Measurements from ENCODE around the gene DYSF.

Gene DYSF

DNA sequence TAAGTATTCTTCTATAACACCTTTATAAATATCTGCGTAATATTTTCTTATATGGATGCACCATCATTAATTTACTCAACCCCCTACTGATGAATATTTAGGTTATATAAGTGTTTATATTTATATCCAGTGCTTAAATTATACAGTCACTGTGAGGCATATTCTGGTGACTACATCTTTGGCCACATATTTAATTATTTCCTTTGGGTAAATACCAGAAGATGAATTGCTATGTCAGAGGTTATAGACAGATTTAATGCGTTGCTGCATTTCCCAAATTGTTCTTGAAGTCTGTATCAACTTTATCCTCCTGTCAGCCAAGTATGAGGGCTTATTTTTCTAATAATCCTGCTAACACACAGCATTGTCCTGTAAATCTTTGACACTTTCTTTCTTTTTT, 18.7 kb downstream of the DYSF start:
- TF ChIP-seq POLR2AphosphoS5 (IDR thresholded peaks at IDR 0.05; ENCODE audit: borderline replicate concordance, low read depth, low read length) (no peak), EZH2 (IDR thresholded peaks at IDR 0.05) (no peak), FOXP2 (optimal IDR thresholded peaks at IDR 0.05; ENCODE audit: control extremely low read depth, extremely low read length, insufficient read depth) (no peak)

GRCh38 chr2:71473346-71474031, 20.1 kb downstream of the DYSF start:
- H3K27ac ChIP-seq: no peak overlapping the region
- no peak for TF ChIP-seq POLR2AphosphoS5 (IDR thresholded peaks at IDR 0.05; ENCODE audit: borderline replicate concordance, low read depth, low read length)
- no peak for TF ChIP-seq EZH2 (IDR thresholded peaks at IDR 0.05)
- TF ChIP-seq FOXP2 (optimal IDR thresholded peaks at IDR 0.05; ENCODE audit: control extremely low read depth, extremely low read length, insufficient read depth): no peak
- no peaks in the 10 kb centered on the region for H3K36me3 ChIP-seq (ENCODE audit: insufficient read depth, low read length)

More for the DNA sequence above, 18.7 kb downstream of the DYSF start:
- DNase-seq (ENCODE audit: low read depth, low spot score): no peak
- Histone ChIP-seq H3K4me3 (no peak overlapping the region), H3K36me3 (ENCODE audit: insufficient read depth, low read length) (no peaks in the 10 kb centered on the region), H3K9ac (ENCODE audit: insufficient read length) (no peak overlapping the region), H3K9me3 (ENCODE audit: low read depth, low read length) (no peaks in the 10 kb centered on the region), H3K27ac (no peak overlapping the region)

DNA sequence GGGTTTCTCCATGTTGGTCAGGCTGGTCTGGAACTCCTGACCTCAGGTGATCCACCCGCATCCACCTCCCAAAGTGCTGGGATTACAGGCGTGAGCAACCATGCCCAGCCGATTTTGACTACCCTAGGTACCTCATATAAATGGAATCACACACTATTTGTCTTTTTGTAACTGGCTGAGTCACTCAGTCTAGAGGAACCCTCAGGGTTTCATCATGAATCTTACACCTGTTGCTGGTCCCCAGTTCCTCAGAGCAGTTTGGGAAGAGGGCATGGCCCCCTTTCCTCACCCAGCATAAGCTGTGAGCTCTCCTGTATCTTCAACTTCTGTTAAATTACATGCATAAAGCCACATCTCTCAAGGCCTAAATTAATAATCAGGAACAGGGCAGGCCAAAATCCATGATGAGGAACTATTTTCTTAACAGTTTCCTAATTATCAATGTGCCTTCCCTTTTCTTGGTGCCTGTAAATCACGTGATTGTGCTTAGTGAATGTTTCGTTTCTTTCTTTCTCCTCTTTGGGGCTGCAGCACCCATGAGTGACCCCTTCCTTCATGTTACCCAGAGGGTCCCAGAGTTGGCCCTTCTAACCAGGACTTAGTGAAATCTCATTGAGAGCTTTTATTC, 20.9 kb downstream of the DYSF start:
- TF ChIP-seq FOXP2 (optimal IDR thresholded peaks at IDR 0.05; ENCODE audit: control extremely low read depth, extremely low read length, insufficient read depth) (no peak), EZH2 (IDR thresholded peaks at IDR 0.05) (no peak), POLR2AphosphoS5 (IDR thresholded peaks at IDR 0.05; ENCODE audit: borderline replicate concordance, low read depth, low read length) (no peak)
- Histone ChIP-seq H3K36me3 (ENCODE audit: insufficient read depth, low read length) (no peaks in the 10 kb centered on the region), H3K4me3 (no peak overlapping the region), H3K9ac (ENCODE audit: insufficient read length) (no peak overlapping the region), H3K9me3 (ENCODE audit: low read depth, low read length) (no peaks in the 10 kb centered on the region), H3K27ac (no peak overlapping the region)
- no peak for DNase-seq (ENCODE audit: low read depth, low spot score)

More at GRCh38 chr2:71473346-71474031, 20.1 kb downstream of the DYSF start:
- Histone ChIP-seq H3K9me3 (ENCODE audit: low read depth, low read length) (no peaks in the 10 kb centered on the region), H3K4me3 (no peak overlapping the region), H3K9ac (ENCODE audit: insufficient read length) (no peak overlapping the region)
- no peak for DNase-seq (ENCODE audit: low read depth, low spot score)

- H3K9me3 ChIP-seq (ENCODE audit: low read depth, low read length): no peaks in the 10 kb centered on the region
- TF ChIP-seq POLR2AphosphoS5 (IDR thresholded peaks at IDR 0.05; ENCODE audit: borderline replicate concordance, low read depth, low read length): no peak
- TF ChIP-seq EZH2 (IDR thresholded peaks at IDR 0.05): no peak
- no peak for TF ChIP-seq FOXP2 (optimal IDR thresholded peaks at IDR 0.05; ENCODE audit: control extremely low read depth, extremely low read length, insufficient read depth)
- DNase-seq (ENCODE audit: low read depth, low spot score): no peak
Observed at GRCh38 chr2:71474744-71475397, 21.5 kb downstream of the DYSF start.

GRCh38 chr2:71476495-71476894, 23.1 kb downstream of the DYSF start:
- no peaks in the 10 kb centered on the region for H3K9me3 ChIP-seq (ENCODE audit: low read depth, low read length)
- H3K36me3 ChIP-seq (ENCODE audit: insufficient read depth, low read length): no peaks in the 10 kb centered on the region
- no peak overlapping the region for H3K9ac ChIP-seq (ENCODE audit: insufficient read length)
- TF ChIP-seq POLR2AphosphoS5 (IDR thresholded peaks at IDR 0.05; ENCODE audit: borderline replicate concordance, low read depth, low read length) (no peak), EZH2 (IDR thresholded peaks at IDR 0.05) (no peak), FOXP2 (optimal IDR thresholded peaks at IDR 0.05; ENCODE audit: control extremely low read depth, extremely low read length, insufficient read depth) (no peak)
- H3K4me3 ChIP-seq: no peak overlapping the region
- DNase-seq (ENCODE audit: low read depth, low spot score): no peak
- no peak overlapping the region for H3K27ac ChIP-seq

More at GRCh38 chr2:71474744-71475397, 21.5 kb downstream of the DYSF start:
- no peak overlapping the region for H3K27ac ChIP-seq
- H3K9ac ChIP-seq (ENCODE audit: insufficient read length): no peak overlapping the region
- no peaks in the 10 kb centered on the region for H3K36me3 ChIP-seq (ENCODE audit: insufficient read depth, low read length)
- H3K4me3 ChIP-seq: no peak overlapping the region

DNA sequence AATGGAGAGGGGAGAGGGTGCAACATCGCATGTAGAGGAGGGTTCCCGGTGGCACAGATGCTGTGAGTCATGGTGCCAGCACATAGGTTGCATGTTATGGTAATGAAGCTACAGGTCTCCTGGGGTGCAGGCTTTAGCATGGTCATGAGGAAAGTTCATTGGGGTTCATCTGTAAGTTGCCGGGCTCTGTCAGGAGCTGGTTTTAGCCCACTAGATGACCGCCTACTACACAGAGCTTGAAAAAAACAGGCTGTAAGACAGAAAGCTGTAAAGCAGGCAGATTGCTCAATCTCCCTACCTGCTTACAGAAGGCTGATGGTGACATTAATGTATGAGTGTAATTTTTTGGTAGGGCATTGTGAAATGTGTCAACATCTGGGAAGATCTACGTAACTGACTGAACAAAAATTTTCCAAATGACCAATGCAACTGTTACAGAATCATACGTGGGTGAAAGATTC, 23.9 kb downstream of the DYSF start:
- no peaks in the 10 kb centered on the region for H3K9me3 ChIP-seq (ENCODE audit: low read depth, low read length)
- H3K4me3 ChIP-seq: no peak overlapping the region
- H3K36me3 ChIP-seq (ENCODE audit: insufficient read depth, low read length): no peaks in the 10 kb centered on the region
- no peak for DNase-seq (ENCODE audit: low read depth, low spot score)
- H3K27ac ChIP-seq: no peak overlapping the region
- TF ChIP-seq POLR2AphosphoS5 (IDR thresholded peaks at IDR 0.05; ENCODE audit: borderline replicate concordance, low read depth, low read length): no peak
- no peak for TF ChIP-seq FOXP2 (optimal IDR thresholded peaks at IDR 0.05; ENCODE audit: control extremely low read depth, extremely low read length, insufficient read depth)
- TF ChIP-seq EZH2 (IDR thresholded peaks at IDR 0.05): no peak
- no peak overlapping the region for H3K9ac ChIP-seq (ENCODE audit: insufficient read length)

DNA sequence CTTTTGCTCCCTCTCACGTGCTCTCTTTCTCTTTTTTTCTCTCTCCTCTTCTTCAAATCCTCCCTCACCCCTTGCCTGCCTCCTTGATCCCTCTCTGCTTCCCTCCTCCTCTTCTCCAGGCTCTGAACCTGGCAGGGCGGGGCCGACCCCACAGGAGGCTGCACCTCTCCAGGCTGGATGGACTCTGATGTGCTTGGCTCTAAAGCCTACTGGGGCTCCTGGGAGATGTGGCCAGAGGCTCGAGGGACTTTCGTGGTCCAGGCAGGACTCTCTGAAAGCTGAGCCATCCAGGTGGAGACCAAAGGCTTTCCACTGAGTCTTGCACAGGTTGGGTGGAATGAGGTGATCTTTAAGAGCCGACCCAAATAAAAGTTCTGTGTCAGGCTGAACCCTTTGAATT, 25.4 kb downstream of the DYSF start:
- Histone ChIP-seq H3K4me3 (no peak overlapping the region), H3K9ac (ENCODE audit: insufficient read length) (no peak overlapping the region), H3K36me3 (ENCODE audit: insufficient read depth, low read length) (no peaks in the 10 kb centered on the region), H3K9me3 (ENCODE audit: low read depth, low read length) (no peaks in the 10 kb centered on the region), H3K27ac (no peak overlapping the region)
- TF ChIP-seq EZH2 (IDR thresholded peaks at IDR 0.05) (no peak), FOXP2 (optimal IDR thresholded peaks at IDR 0.05; ENCODE audit: control extremely low read depth, extremely low read length, insufficient read depth) (no peak), POLR2AphosphoS5 (IDR thresholded peaks at IDR 0.05; ENCODE audit: borderline replicate concordance, low read depth, low read length) (no peak)
- DNase-seq (ENCODE audit: low read depth, low spot score): no peak

GRCh38 chr2:71479261-71479660, 25.9 kb downstream of the DYSF start:
- H3K27ac ChIP-seq: no peak overlapping the region
- TF ChIP-seq EZH2 (IDR thresholded peaks at IDR 0.05): no peak
- no peak for TF ChIP-seq POLR2AphosphoS5 (IDR thresholded peaks at IDR 0.05; ENCODE audit: borderline replicate concordance, low read depth, low read length)
- TF ChIP-seq FOXP2 (optimal IDR thresholded peaks at IDR 0.05; ENCODE audit: control extremely low read depth, extremely low read length, insufficient read depth): no peak
- H3K9ac ChIP-seq (ENCODE audit: insufficient read length): no peak overlapping the region
- no peaks in the 10 kb centered on the region for H3K9me3 ChIP-seq (ENCODE audit: low read depth, low read length)
- H3K4me3 ChIP-seq: no peak overlapping the region
- DNase-seq (ENCODE audit: low read depth, low spot score): no peak
- no peaks in the 10 kb centered on the region for H3K36me3 ChIP-seq (ENCODE audit: insufficient read depth, low read length)

All from SK-N-MC (cell line).